HepG2 (cell line): ENCODE measurements around the gene MBD4. TPM values are rescaled to one million over a fixed set of nuclear protein-coding genes. Genes with fewer than 3 reads are reported as not detected.

Experiments
- AGO1 ChIP-seq: fragments of 200-400 bp; formaldehyde crosslinking; IDR thresholded peaks from 2 replicates; pipeline ENCODE4 v1.6.1; 2017; ENCODE audit warnings: mild to moderate bottlenecking, low read depth, low read length, moderate library complexity; ENCODE audit not compliant: poor library complexity, severe bottlenecking
- ARHGAP35 ChIP-seq: sonication (generic); formaldehyde crosslinking; IDR thresholded peaks from 2 replicates; pipeline ENCODE4 v1.9.0; 2022; ENCODE audit warnings: mild to moderate bottlenecking, inconsistent platforms, moderate library complexity, missing genetic modification reagents, borderline replicate concordance
- BORCS8-MEF2B ChIP-seq: sonication (generic); formaldehyde crosslinking; IDR thresholded peaks from 2 replicates; pipeline ENCODE4 v1.8.0; 2022; ENCODE audit warnings: mild to moderate bottlenecking, missing genetic modification reagents
- DMAP1 ChIP-seq: IDR thresholded peaks from 2 replicates; pipeline ENCODE4 v1.6.1; 2016
- ETV5 ChIP-seq: IDR thresholded peaks from 2 replicates; pipeline ENCODE4 v1.6.1; 2018; ENCODE audit warnings: missing biosample characterization, missing genetic modification reagents, inconsistent platforms, borderline replicate concordance
- GMEB1 ChIP-seq: sonication (generic); formaldehyde crosslinking; IDR thresholded peaks from 2 replicates; pipeline ENCODE4 v1.5.1; 2020; ENCODE audit warnings: missing genetic modification reagents, mild to moderate bottlenecking, borderline replicate concordance
- HOXD1 ChIP-seq: sonication (generic); formaldehyde crosslinking; IDR thresholded peaks from 2 replicates; pipeline ENCODE4 v1.5.0; 2020; ENCODE audit warnings: missing genetic modification reagents
- JDP2 ChIP-seq: sonication (generic); formaldehyde crosslinking; IDR thresholded peaks from 2 replicates; pipeline ENCODE4 v1.8.1; 2022; ENCODE audit warnings: missing genetic modification reagents, borderline replicate concordance
- KDM1A ChIP-seq: IDR thresholded peaks from 2 replicates; pipeline ENCODE4 v1.6.1; 2016; ENCODE audit warnings: missing compliant biosample characterization
- MEIS1 ChIP-seq: sonication (generic); formaldehyde crosslinking; IDR thresholded peaks from 2 replicates; pipeline ENCODE4 v1.9.0; 2021; ENCODE audit warnings: mild to moderate bottlenecking, missing genetic modification reagents, moderate library complexity, borderline replicate concordance
- MYC ChIP-seq: sonication (generic); formaldehyde crosslinking; IDR thresholded peaks from 2 replicates; pipeline ENCODE4 v1.9.0; 2021; ENCODE audit warnings: missing genetic modification reagents, borderline replicate concordance
- PHF21A ChIP-seq: sonication (generic); formaldehyde crosslinking; IDR thresholded peaks from 2 replicates; pipeline ENCODE4 v1.5.0; 2020; ENCODE audit warnings: mild to moderate bottlenecking, missing genetic modification reagents
- RBM39 ChIP-seq: fragments of 200-400 bp; formaldehyde crosslinking; IDR thresholded peaks from one replicate; pipeline ENCODE4 v1.6.1; 2018; ENCODE audit warnings: antibody characterized with exemption, mild to moderate bottlenecking, low read depth, low read length; ENCODE audit not compliant: poor library complexity, severe bottlenecking
- RFXAP ChIP-seq: sonication (generic); formaldehyde crosslinking; IDR thresholded peaks from 2 replicates; pipeline ENCODE4 v1.4.0; 2020; ENCODE audit warnings: missing genetic modification reagents, borderline replicate concordance
- SIN3A ChIP-seq: IDR thresholded peaks from 2 replicates; pipeline ENCODE4 v1.6.1; 2011; ENCODE audit warnings: low read depth, mild to moderate bottlenecking, control low read depth, low read length, borderline replicate concordance
- SMARCC2 ChIP-seq: fragments of 450-650 bp; IDR thresholded peaks from 2 replicates; pipeline ENCODE4 v1.6.1; 2017; ENCODE audit warnings: antibody characterized with exemption, mild to moderate bottlenecking
- SRSF1 ChIP-seq: fragments of 200-400 bp; formaldehyde crosslinking; optimal IDR thresholded peaks from 2 replicates; pipeline ENCODE3; 2017; ENCODE audit warnings: mild to moderate bottlenecking, low read depth, low read length, moderate library complexity
- TCF7 ChIP-seq: sonication (generic); IDR thresholded peaks from 2 replicates; pipeline ENCODE4 v1.6.1; 2016; ENCODE audit warnings: antibody characterized with exemption, low read depth
- TEAD2 ChIP-seq: sonication (generic); formaldehyde crosslinking; IDR thresholded peaks from 2 replicates; pipeline ENCODE4 v1.9.0; 2021; ENCODE audit warnings: missing genetic modification reagents
- YEATS4 ChIP-seq: sonication (generic); formaldehyde crosslinking; IDR thresholded peaks from 2 replicates; pipeline ENCODE4 v1.4.0; 2020; ENCODE audit warnings: missing genetic modification reagents, borderline replicate concordance
- ZBTB20 ChIP-seq: sonication (generic); formaldehyde crosslinking; IDR thresholded peaks from 2 replicates; pipeline ENCODE4 v1.8.1; 2023; ENCODE audit warnings: missing genetic modification reagents, low read depth, mild to moderate bottlenecking, borderline replicate concordance
- ZNF430 ChIP-seq: sonication (generic); formaldehyde crosslinking; IDR thresholded peaks from 2 replicates; pipeline ENCODE4 v1.9.0; 2021; ENCODE audit warnings: mild to moderate bottlenecking, missing genetic modification reagents
- ZNF788 ChIP-seq: sonication (generic); formaldehyde crosslinking; IDR thresholded peaks from 2 replicates; pipeline ENCODE4 v1.5.0; 2020; ENCODE audit warnings: mild to moderate bottlenecking, missing genetic modification reagents, borderline replicate concordance
- ZNF883 ChIP-seq: sonication (generic); formaldehyde crosslinking; IDR thresholded peaks from 2 replicates; pipeline ENCODE4 v1.5.1; 2020; ENCODE audit warnings: mild to moderate bottlenecking, missing genetic modification reagents; ENCODE audit errors: not compliant biosample characterization
- ZSCAN25 ChIP-seq: sonication (generic); formaldehyde crosslinking; IDR thresholded peaks from 2 replicates; pipeline ENCODE4 v1.8.0; 2022; ENCODE audit warnings: mild to moderate bottlenecking, missing genetic modification reagents
- polyA plus RNA-seq, 8 experiments: library from polyadenylated mRNA; depleted of rRNA in 3 of 8; stranded (reverse) in 7 of 8; unstranded in 1 of 8; fragments of >200 nt; fragmentation: Illumina TruSeq in 4 of 8; extraction: Trizol in 4 of 8; gene quantifications; 2 replicates each; pipeline versions ENCODE4 v1.2.1 to v1.2.3, GENCODE V29; 2011 to 2016; ENCODE audit warnings: low read depth in 4 of 8, missing spikeins in 1 of 8, mixed read lengths in 1 of 8; ENCODE audit not compliant: insufficient read depth in 1 of 8
- total RNA-seq, 5 experiments: library from RNA; depleted of rRNA; stranded (reverse); fragments of >200 nt; fragmentation: Illumina TruSeq; extraction: Trizol; gene quantifications; 2 replicates each; pipeline ENCODE4 v1.2.3, GENCODE V29; 2016; ENCODE audit warnings: low read depth in 1 of 5
- TF ChIP-seq, protein P1 (sequence below): sonication (generic); formaldehyde crosslinking; IDR thresholded peaks from 2 replicates; pipeline ENCODE4 v1.4.0; 2020; ENCODE audit warnings: missing genetic modification reagents
- TF ChIP-seq, protein P2 (sequence below): fragments of 450-650 bp; IDR thresholded peaks from 2 replicates; pipeline ENCODE4 v1.6.1; 2017

Gene MBD4
- total and polyA plus RNA-seq, 2 of the 13 experiments (the other 11 are each of a cell fraction or from before 2014, with no cell fraction given) = 14.9 to 25.3 TPM

GRCh38 chr3:129428376-129429079 lies 11.2 kb downstream of the MBD4 start, which contains the start of gene EFCAB12 (continued):
- TF ChIP-seq PHF21A (CRISPR knock-in tag) (no peak), ZNF788 (CRISPR knock-in tag) (no peak), JDP2 (CRISPR knock-in tag) (no peak), ZNF883 (no peak), MEIS1 (CRISPR knock-in tag) (0 out of 2 replicates have a peak, but pooled peaks have one; percentile 48), HOXD1 (CRISPR knock-in tag) (peak; percentile 40; the same call in 1 of the 2 replicates), TCF7 (no peak), SRSF1 (no peak), ZBTB20 (CRISPR knock-in tag) (0 out of 2 replicates have a peak, but pooled peaks have one; percentile 42), SMARCC2 (no peak), ARHGAP35 (CRISPR knock-in tag) (no peak), ZNF430 (CRISPR knock-in tag) (no peak), RFXAP (CRISPR knock-in tag) (0 out of 2 replicates have a peak, but pooled peaks have one; percentile 62), GMEB1 (CRISPR knock-in tag) (peak; percentile 24; the same call in 1 of the 2 replicates), TEAD2 (peak; percentile 42; the same call in 1 of the 2 replicates), ETV5 (CRISPR knock-in tag) (peak; percentile 20; the same call in 1 of the 2 replicates), ZSCAN25 (CRISPR knock-in tag) (no peak), YEATS4 (peak; percentile 50; the same call in 1 of the 2 replicates), MYC (CRISPR knock-in tag) (peak; percentile 68), AGO1 (peak; percentile 34), KDM1A (CRISPR knock-in tag) (no peak), BORCS8-MEF2B (no peak), SIN3A (peak; percentile 75; the same call in 1 of the 2 replicates), DMAP1 (peak; percentile 50; the same call in 1 of the 2 replicates), RBM39 (peak; percentile 45)
- TF ChIP-seq, protein P1, sequence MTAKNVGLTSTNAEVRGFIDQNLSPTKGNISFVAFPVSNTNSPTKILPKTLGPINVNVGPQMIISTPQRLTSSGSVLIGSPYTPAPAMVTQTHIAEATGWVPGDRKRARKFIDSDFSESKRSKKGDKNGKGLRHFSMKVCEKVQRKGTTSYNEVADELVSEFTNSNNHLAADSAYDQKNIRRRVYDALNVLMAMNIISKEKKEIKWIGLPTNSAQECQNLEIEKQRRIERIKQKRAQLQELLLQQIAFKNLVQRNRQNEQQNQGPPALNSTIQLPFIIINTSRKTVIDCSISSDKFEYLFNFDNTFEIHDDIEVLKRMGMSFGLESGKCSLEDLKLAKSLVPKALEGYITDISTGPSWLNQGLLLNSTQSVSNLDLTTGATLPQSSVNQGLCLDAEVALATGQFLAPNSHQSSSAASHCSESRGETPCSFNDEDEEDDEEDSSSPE (CRISPR knock-in tag) = peak; percentile 75
- TF ChIP-seq, protein P2, sequence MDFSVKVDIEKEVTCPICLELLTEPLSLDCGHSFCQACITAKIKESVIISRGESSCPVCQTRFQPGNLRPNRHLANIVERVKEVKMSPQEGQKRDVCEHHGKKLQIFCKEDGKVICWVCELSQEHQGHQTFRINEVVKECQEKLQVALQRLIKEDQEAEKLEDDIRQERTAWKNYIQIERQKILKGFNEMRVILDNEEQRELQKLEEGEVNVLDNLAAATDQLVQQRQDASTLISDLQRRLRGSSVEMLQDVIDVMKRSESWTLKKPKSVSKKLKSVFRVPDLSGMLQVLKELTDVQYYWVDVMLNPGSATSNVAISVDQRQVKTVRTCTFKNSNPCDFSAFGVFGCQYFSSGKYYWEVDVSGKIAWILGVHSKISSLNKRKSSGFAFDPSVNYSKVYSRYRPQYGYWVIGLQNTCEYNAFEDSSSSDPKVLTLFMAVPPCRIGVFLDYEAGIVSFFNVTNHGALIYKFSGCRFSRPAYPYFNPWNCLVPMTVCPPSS = no peak
